MM.1S (cell line): ENCODE data around the gene CREB3L2.

ENCODE experiments used
- DNase-seq: peaks from one replicate; pipeline ENCODE4 v3.0.0-alpha.2; 2015
- H2AFZ ChIP-seq: fragments of 300-600 bp; sonication (generic); 2 replicates; pipeline ENCODE4 v1.6.0; 2016; ENCODE audit warnings: antibody characterized with exemption, low read length
- H3F3A ChIP-seq: fragments of 300-600 bp; sonication (generic); 2 replicates; pipeline ENCODE4 v1.6.1; 2016; ENCODE audit warnings: mild to moderate bottlenecking, antibody characterized with exemption, low read length, moderate library complexity, mixed read lengths; ENCODE audit not compliant: insufficient read depth
- H3K27ac ChIP-seq: fragments of 300-600 bp; sonication (generic); 2 replicates; pipeline ENCODE4 v1.5.1; 2016; ENCODE audit warnings: mild to moderate bottlenecking, low read length
- H3K27me3 ChIP-seq: fragments of 300-600 bp; sonication (generic); replicated peaks from 2 replicates; pipeline ENCODE4 v1.6.0; 2016; ENCODE audit warnings: low read length; ENCODE audit not compliant: insufficient read depth
- H3K36me3 ChIP-seq: fragments of 300-600 bp; sonication (generic); replicated peaks from 2 replicates; pipeline ENCODE4 v1.6.1; 2016; ENCODE audit warnings: mild to moderate bottlenecking, low read length, mixed read lengths; ENCODE audit not compliant: insufficient read depth
- H3K4me1 ChIP-seq: fragments of 300-600 bp; sonication (generic); 2 replicates; pipeline ENCODE4 v1.6.1; 2016; ENCODE audit warnings: low read length, mixed read lengths
- H3K4me2 ChIP-seq: fragments of 300-600 bp; sonication (generic); 2 replicates; pipeline ENCODE4 v1.6.0; 2016; ENCODE audit warnings: low read depth, low read length
- H3K4me3 ChIP-seq: fragments of 300-600 bp; sonication (generic); 2 replicates; pipeline ENCODE4 v1.5.1; 2016; ENCODE audit warnings: low read length, mixed read lengths
- H3K79me2 ChIP-seq: fragments of 300-600 bp; sonication (generic); 2 replicates; pipeline ENCODE4 v1.6.1; 2016; ENCODE audit warnings: mixed run types, low read length, mixed read lengths
- H3K9ac ChIP-seq: fragments of 300-600 bp; sonication (generic); 2 replicates; pipeline ENCODE4 v1.6.1; 2016; ENCODE audit warnings: low read length, mixed read lengths
- H3K9me2 ChIP-seq: fragments of 300-600 bp; sonication (generic); replicated peaks from 2 replicates; pipeline ENCODE4 v1.6.1; 2016; ENCODE audit warnings: mild to moderate bottlenecking, low read length, mixed read lengths; ENCODE audit not compliant: insufficient read depth
- H3K9me3 ChIP-seq: fragments of 300-600 bp; sonication (generic); replicated peaks from 2 replicates; pipeline ENCODE4 v1.6.1; 2016; ENCODE audit warnings: mild to moderate bottlenecking, low read length, mixed read lengths; ENCODE audit not compliant: insufficient read depth
- H4K20me1 ChIP-seq: fragments of 300-600 bp; sonication (generic); 2 replicates; pipeline ENCODE4 v1.6.1; 2016; ENCODE audit warnings: mild to moderate bottlenecking, low read length, moderate library complexity, mixed read lengths; ENCODE audit not compliant: insufficient read depth
- EZH2 ChIP-seq: fragments of 300-600 bp; sonication (generic); optimal IDR thresholded peaks from 2 replicates; pipeline ENCODE3; 2017; ENCODE audit warnings: low read depth, mild to moderate bottlenecking, antibody characterized with exemption, low read length, mixed read lengths
- EZH2phosphoT487 ChIP-seq: fragments of 300-600 bp; sonication (generic); IDR thresholded peaks from 2 replicates; pipeline ENCODE4 v1.6.1; 2018; ENCODE audit warnings: antibody characterized with exemption, low read length
- TF ChIP-seq, protein P1 (sequence below): fragments of 300-600 bp; sonication (generic); IDR thresholded peaks from 2 replicates; pipeline ENCODE4 v1.5.1; 2016; ENCODE audit warnings: antibody characterized with exemption, low read length, mixed read lengths

Gene CREB3L2

DNA sequence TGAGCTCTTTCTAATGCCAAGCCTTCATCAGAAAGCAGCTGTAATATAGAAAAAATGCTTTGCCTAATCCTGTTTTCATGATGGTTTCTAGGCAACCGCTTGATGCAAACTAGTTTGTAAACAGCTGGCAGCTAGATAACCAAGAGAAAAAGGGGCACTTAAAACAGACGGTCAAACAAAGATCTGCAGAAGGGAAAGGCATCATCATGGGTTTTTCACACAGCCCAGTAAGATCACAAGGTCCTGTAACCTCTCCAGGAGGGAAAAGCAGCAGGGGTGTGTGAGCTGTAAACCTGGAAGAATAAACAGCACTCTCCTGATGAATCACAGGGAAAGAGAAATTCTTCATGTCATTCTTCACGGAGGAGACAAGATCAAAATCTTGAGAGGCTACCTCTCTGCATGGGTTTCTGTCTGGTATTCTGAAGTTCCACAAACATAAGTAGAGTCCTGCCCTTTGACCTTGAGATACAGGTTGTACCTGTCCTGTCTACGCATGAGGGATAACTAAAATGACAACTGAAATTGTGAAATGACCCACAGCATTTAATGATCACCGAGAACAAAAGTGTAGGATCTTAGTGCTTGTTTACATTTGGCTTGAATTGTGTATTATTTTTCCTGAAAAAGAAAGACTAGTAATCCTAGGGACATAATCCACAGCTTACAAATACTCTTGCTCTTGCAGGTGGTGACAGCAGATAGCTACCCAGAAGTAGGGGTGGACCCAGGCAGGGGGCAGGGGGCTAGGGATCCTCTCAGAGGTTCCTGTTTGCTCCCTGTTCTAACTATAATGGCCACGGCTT is 48.0 kb downstream of the CREB3L2 start:
- TF ChIP-seq EZH2phosphoT487 (no peak), EZH2 (no peak)
- TF ChIP-seq, protein P1, sequence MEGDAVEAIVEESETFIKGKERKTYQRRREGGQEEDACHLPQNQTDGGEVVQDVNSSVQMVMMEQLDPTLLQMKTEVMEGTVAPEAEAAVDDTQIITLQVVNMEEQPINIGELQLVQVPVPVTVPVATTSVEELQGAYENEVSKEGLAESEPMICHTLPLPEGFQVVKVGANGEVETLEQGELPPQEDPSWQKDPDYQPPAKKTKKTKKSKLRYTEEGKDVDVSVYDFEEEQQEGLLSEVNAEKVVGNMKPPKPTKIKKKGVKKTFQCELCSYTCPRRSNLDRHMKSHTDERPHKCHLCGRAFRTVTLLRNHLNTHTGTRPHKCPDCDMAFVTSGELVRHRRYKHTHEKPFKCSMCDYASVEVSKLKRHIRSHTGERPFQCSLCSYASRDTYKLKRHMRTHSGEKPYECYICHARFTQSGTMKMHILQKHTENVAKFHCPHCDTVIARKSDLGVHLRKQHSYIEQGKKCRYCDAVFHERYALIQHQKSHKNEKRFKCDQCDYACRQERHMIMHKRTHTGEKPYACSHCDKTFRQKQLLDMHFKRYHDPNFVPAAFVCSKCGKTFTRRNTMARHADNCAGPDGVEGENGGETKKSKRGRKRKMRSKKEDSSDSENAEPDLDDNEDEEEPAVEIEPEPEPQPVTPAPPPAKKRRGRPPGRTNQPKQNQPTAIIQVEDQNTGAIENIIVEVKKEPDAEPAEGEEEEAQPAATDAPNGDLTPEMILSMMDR = no peak
- Histone ChIP-seq H3K9me3 (no peaks in the 10 kb centered on the region), H3K4me3 (no peak overlapping the region), H3K79me2 (peaks cover 100% of the 10 kb centered on the region), H3K4me1 (no peaks in the 10 kb centered on the region), H3K27ac (no peak overlapping the region), H3F3A (no peaks in the 10 kb centered on the region), H3K9ac (no peak overlapping the region), H4K20me1 (no peaks in the 10 kb centered on the region), H2AFZ (no peak overlapping the region), H3K36me3 (0 out of 2 replicates have a peak, but pooled peaks cover 8% of the 10 kb centered on the region), H3K9me2 (no peaks in the 10 kb centered on the region), H3K27me3 (no peaks in the 10 kb centered on the region), H3K4me2 (no peak overlapping the region)
- no peak for DNase-seq

DNA sequence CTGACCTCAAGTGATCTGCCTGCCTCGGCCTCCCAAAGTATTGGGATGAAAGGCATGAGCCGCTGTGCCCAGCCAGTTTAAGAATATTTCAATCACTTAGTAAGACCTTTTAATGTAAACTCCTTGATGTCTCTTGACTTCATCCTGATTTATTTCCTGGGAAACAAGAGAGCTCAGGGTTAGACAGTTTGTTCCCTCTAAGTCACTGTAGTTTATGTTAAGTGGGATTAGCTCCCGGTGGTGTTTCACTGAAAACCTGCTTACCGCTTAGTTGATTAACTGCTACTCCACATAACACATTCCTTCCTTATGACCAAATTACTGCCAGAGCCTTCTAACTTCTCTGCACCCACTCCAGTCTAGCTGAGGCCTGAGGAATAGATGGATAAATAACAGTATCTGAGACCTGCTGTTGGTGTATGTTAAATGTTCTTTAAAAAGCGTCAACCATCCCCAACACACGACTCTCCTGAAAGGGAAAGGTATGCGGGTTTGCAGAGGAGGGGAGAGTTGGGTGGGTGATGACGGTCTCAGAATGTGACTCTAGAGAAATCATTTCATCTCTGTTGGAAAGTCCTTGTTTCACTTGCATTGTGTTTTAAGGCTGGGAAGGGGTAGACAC is 48.7 kb downstream of the CREB3L2 start:
- no peaks in the 10 kb centered on the region for H3K4me1 ChIP-seq
- H2AFZ ChIP-seq = no peak overlapping the region
- no peak overlapping the region for H3K9ac ChIP-seq
- H3K9me3 ChIP-seq = no peaks in the 10 kb centered on the region
- H4K20me1 ChIP-seq = no peaks in the 10 kb centered on the region; the same call in 1 of the 2 replicates
- H3K27me3 ChIP-seq = no peaks in the 10 kb centered on the region
- 0 out of 2 replicates have a peak, but pooled peaks cover 4% of the 10 kb centered on the region for H3K36me3 ChIP-seq
- H3F3A ChIP-seq = no peaks in the 10 kb centered on the region
- H3K4me2 ChIP-seq = no peak overlapping the region
- TF ChIP-seq EZH2phosphoT487 (no peak), EZH2 (no peak)
- TF ChIP-seq, protein P1 = no peak
- DNase-seq = no peak
- no peak overlapping the region for H3K4me3 ChIP-seq
- no peaks in the 10 kb centered on the region for H3K9me2 ChIP-seq
- H3K27ac ChIP-seq = no peak overlapping the region
- H3K79me2 ChIP-seq = peaks cover 100% of the 10 kb centered on the region

DNA sequence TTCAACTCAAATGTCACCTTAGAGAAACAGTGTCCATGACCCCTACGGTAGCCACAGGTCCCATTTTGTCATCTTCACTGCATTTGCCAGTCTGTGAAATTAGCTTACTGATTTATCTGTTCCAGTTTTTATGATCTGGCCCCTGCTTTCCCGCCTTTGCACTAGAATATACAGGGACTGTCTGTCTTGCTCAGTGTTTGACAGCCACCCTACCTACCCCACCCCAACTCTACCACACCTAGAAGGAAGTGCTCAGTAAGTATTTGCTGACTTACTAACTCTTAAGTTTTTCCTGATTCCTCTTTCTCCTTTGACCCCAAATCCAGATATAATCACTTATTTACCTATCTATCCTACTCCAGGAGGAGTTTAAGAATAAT is 49.5 kb downstream of the CREB3L2 start:
- Histone ChIP-seq H3K27me3 (no peaks in the 10 kb centered on the region), H3K9me2 (no peaks in the 10 kb centered on the region), H3K9ac (no peak overlapping the region), H3K4me2 (no peak overlapping the region), H3K4me1 (no peaks in the 10 kb centered on the region), H3K36me3 (no peaks in the 10 kb centered on the region), H4K20me1 (no peaks in the 10 kb centered on the region; the same call in none of the 2 replicates), H3K4me3 (no peak overlapping the region), H3F3A (no peaks in the 10 kb centered on the region), H3K27ac (no peak overlapping the region), H3K79me2 (peaks cover 100% of the 10 kb centered on the region), H2AFZ (no peak overlapping the region), H3K9me3 (no peaks in the 10 kb centered on the region)
- DNase-seq = no peak
- TF ChIP-seq, protein P1 = no peak
- TF ChIP-seq EZH2 = no peak
- TF ChIP-seq EZH2phosphoT487 = no peak
